GM19025 (cell line): Measurements from ENCODE around the gene KCTD2.
"Not testable (repeated sequence)": the region's sequence is repeated elsewhere in the genome, so short reads cannot be mapped to it uniquely, and the experiment has no call there.

Experiments
- ATAC-seq: cut with Tn5 transposase; IDR thresholded peaks from one replicate; pipeline ENCODE4 v1.9.1; 2021; ENCODE audit warnings: mild to moderate bottlenecking, low read depth, moderate library complexity; ENCODE audit not compliant: unreplicated experiment

Gene KCTD2

GRCh38 chr17:75019146-75019545 is 27.9 kb upstream of the KCTD2 start:
- ATAC-seq: no peak

GRCh38 chr17:75019710-75020109 is 27.3 kb upstream of the KCTD2 start:
- ATAC-seq: no peak

DNA sequence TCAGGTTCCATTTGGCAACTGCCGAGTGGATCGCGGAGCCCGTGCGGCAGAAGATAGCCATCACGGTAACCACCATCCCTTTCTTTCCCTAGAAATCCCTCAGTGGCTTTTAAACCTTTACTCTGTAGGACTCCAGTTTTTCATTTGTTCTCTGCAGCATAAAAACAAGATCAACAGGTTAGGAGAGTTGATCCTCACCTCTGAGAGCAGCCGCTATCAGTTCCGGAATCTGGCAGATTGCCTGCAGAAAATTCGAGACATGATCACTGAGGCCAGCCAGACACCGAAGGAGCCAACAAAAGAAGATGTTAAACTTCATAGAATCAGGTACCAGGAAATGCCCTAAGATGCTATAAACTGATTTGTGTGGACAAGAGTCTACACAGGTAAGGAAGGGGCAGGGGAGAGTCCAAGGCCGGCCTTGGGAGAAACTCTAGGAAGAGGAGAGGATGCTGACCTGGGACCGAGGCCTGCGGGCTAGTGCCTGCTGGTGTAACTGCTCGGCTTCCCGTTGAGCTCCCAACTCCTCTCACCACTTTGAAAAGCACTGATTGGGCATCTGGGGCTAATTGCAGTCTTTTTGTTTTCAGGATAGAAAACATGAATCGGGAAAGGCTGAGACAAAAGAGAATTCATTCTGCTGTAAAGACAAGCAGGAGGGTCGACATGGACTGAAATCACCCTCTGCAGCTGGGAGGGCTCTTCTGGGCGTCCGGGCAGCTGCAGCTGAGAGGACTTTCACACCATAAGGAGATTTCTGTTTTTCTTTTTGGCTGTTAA is 26.5 kb upstream of the KCTD2 start:
- no peak for ATAC-seq

- no peak for ATAC-seq
Measured at GRCh38 chr17:75024686-75025397, 22.2 kb upstream of the KCTD2 start.

DNA sequence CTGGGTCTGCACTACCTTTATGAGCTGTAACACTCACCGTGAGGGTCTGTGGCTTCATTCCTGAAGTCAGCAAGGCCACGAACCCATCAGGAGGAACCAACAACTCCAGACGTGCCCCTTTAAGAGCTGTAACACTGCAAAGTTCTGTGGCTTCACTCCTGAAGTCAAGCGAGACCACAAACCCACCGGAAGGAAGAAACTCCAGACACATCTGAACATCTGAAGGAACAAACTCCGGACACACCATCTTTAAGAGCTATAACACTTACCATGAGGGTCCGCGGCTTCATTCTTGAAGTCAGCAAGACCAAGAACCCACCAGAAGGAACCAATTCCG is 21.7 kb upstream of the KCTD2 start:
- ATAC-seq: not testable (repeated sequence)

DNA sequence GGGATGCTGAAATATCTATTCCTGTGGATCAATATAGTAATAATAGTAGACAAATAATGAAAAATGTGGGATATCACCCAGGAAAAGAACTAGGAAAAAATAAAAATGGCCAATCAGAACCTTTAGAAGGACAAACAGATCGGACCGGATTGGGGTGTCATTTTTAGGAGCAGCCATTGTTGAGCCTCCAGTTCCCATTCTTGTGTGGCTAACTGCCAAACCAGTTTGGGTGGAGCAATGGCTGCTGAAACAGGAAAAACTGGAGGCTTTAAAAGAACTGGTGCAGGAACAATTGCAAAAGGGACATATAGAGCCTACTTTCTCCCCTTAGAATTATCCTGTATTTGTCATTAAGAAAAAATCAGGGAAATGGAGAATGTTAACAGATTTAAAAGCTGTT is 20.4 kb upstream of the KCTD2 start:
- ATAC-seq: not testable (repeated sequence)

DNA sequence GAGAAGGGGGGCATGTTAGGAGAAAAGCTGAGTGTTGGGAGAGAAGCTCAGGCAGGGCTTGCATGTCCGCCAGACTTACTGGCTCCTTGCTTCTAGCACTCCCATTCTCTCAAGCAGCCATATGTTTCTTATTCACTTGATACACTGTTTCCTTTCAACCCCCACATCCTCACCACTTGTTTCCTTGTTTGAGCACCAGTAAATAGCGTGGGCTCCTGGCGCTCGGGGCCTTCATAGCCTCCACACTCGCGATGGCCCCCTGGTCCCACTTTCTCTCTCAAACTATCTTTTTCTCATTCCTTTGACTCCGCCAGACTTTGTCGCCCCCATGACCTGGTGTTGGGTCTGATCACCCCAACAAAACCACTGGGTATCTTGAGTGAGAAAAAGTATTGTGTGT is 16.9 kb upstream of the KCTD2 start:
- ATAC-seq: no peak

DNA sequence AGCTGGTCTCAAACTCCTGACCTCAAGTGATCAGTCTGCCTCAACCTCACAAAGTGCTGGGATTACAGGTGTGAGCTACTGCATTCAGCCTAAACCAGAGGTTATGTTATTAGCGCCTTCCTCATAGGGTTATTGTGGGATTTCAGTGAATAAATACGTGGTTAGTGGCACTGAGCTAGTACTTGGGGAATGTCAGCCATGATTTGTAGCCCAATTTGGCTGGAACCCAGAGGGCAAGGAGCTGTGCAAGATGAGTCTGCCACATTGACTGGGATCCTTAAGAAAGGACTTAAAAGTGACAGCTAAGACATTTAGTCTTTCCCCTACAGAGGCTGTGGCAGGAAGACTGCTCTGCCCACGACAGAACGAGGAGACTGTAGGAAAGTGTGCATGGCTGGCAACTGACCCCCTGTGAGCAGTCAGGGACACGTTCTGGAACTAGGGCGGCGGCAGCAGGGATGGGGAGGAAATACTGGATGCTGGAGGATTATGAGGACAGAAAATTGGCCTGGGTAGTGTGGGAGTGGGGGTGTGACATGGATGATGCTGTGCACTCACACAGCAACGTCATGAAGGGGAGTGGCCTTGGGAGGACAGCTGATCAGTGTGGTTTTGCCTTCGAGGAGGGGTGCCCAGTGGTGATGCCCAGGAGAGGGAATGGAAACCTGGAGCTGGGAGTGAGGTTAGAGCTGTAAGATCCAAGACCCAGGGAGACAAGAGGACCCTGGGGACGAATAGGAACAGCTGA is 14.9 kb upstream of the KCTD2 start:
- no peak for ATAC-seq

DNA sequence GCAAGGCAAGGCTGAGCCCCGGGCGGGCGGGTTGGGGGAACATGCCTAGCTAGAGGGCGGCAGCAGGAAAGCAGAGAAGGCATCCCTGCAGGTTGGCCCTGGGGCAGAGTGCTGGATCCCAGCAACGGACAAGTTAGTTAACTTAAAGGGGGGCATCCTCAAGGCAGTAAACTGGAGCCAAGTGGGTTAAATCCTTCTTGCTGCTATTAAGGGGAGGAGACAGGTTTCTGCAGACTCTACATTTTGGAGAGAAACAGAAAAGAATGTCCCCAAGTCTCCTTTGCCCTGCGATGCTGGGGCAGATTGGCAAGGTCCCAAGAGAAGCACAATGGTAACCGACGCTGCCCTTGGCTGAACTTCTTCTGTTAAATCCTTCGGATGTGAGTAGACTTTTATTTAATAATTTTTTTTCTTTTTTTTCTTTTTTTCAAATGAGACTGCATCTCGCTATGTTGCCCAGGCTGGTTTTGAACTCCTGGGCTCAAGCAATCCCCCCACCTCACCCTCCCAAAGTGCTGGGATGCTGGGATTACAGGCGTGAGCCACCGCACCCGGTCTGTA is 14.2 kb upstream of the KCTD2 start:
- no peak for ATAC-seq

DNA sequence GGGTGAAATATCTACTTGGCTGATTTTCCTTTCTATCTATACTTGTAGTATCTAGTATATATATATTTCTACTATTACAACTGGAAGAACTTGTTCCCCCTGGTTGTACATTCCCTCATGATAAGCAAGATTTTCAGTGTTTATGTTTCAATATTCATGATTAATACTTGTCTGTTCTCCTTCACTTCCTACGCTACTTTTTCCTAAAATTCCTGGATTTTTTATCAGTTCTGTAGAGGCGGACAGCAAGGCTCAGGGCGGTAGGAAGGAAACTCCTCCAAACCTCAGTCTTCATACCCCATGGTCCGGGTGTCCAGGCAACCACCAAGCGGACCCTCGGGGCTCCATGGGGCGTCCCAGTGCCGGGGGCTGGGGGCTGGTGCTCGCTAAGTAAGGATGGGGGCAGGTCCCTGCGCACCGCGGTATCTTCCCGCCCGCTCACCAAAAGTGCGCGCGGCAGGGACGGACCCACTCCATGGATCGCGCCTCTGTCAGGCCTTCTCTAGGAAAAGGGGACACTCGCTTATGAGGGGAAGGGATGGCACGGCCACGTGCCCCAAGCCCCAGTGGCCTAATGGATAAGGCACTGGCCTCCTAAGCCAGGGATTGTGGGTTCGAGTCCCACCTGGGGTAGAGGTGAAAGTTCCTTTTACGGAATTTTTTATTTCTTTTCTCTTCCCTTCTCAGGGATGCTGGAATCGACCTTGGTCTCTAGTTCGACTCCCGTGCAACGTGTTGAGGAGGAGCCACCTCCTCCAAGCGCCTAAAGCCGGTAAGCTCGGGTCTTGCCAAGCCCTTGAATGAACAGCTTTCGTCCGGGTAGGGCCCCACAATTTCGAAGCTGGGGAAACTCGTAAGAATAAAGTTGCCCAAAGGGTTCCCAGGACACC is 13.4 kb upstream of the KCTD2 start:
- no peak for ATAC-seq

- no peak for ATAC-seq
Measured at GRCh38 chr17:75034236-75034908, 12.7 kb upstream of the KCTD2 start.

- no peak for ATAC-seq
Measured at GRCh38 chr17:75036643-75037268, 10.3 kb upstream of the KCTD2 start.

- no peak for ATAC-seq
Measured at GRCh38 chr17:75039238-75039637, 7.8 kb upstream of the KCTD2 start.

- ATAC-seq: no peak
Measured at GRCh38 chr17:75041656-75042280, 5.3 kb upstream of the KCTD2 start.

DNA sequence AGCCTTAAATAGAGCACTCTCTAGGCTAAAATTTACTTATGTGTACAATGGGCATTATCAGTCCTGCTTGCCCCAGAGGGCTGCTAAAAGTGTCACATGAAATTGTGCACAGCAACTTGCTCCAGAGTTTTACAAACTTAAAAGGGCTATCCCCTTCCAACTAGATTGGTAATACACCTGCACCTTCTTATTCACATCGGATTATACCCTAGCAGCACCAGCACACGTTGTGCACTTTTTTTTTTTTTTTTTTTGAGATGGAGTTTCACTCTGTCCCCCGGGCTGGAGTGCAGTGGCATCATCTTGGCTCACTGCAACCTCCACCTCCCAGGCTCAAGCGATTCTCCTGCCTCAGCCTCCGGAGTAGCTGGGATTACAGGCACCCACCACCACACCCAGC is 3.2 kb upstream of the KCTD2 start:
- ATAC-seq: not testable (repeated sequence)

DNA sequence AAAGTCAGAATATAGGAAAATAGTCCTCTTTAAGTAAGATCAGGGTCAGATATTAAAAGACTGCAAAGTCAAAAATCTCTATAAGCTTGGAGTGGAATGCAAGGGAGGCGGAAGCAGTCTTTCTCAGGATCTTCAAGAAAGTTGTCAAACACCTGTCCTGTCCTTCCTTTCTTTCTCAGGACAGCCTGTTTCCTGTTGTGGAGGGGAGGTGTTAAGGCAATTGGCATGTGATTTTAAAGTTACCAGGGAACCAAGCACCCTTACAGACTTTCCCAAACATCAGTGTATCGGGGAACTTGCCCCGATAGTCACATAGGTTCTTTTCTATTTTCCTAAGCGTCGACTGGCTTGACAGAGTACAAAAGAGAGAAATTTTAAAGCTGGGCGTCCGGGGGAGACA is 2.3 kb upstream of the KCTD2 start:
- ATAC-seq: no peak

DNA sequence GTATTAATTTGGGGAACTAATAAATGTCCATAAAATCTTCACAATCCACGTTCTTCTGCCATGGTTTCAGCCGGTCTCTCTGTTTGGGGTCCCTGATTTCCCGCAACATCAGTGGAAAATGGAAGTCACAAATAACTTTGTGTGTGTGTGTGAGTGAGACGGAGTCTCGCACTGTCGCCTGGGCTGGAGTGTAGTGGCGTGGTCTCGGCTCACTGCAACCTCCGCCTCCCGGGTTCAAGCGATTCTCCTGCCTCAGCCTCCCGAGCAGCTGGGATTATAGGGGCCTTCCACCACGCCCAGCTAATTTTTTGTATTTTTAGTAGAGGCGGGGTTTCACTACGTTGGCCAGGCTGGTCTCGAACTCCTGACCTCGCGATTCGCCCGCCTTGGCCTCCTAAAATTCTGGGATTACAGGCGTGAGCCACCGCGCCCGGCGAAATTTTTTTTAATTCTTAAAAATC is 1.0 kb upstream of the KCTD2 start:
- not testable (repeated sequence) for ATAC-seq

- peak; percentile 8 for ATAC-seq
Measured at GRCh38 chr17:75047398-75048098, 523 bp downstream of the KCTD2 start.
